ENCODE results near the gene PLD3.

PLD3 gene, protein sequence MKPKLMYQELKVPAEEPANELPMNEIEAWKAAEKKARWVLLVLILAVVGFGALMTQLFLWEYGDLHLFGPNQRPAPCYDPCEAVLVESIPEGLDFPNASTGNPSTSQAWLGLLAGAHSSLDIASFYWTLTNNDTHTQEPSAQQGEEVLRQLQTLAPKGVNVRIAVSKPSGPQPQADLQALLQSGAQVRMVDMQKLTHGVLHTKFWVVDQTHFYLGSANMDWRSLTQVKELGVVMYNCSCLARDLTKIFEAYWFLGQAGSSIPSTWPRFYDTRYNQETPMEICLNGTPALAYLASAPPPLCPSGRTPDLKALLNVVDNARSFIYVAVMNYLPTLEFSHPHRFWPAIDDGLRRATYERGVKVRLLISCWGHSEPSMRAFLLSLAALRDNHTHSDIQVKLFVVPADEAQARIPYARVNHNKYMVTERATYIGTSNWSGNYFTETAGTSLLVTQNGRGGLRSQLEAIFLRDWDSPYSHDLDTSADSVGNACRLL

DNA sequence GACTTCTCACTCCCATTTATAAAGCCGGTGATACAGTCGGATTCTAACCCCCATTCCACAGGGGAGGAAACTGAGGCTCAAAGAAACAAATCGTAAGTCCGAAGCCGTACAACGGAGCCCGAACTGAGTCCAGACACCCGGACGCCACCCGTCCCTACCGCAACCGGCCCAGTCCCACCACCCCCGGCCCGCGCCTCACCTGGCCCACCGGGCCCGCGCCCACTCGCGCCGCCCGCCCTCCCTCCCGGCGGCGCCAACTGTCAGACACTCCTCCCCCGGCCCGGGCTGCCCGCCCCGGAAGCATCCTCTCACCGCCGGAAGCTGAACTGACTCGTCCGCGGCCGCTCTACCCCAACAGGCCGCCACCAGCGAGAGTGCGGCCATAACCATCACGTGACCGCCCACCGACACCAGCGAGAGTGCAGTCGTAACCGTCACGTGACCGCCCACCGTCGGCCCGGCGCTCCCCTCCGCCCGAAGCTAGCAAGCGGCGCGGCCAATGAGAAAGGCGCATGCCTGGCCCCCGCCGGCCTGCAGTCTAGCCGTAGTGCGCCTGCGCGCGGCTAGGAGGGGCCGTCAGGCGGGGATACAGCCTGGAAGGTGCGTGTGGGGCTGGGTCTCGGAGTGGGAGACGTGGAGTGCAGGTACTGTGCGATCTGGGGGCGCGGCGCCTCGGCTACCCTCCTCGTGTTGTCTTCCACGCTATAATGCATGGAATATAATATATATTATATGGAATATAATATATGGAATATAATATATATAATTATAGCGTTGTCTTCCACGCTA lies at the start of gene PLD3, which contains the start of gene C19orf47:
Gene PLD3, plus strand, starts transcription at position 571 of the 789 bp plus-strand sequence. CDS start 17,789 bp downstream, outside the sequence.
Gene C19orf47, minus strand, starts transcription at position 273 of the 789 bp plus-strand sequence. CDS start 6,540 bp downstream, outside the sequence.
- peak; percentile 89 to 100 (median 99) for DNase-seq

DNA sequence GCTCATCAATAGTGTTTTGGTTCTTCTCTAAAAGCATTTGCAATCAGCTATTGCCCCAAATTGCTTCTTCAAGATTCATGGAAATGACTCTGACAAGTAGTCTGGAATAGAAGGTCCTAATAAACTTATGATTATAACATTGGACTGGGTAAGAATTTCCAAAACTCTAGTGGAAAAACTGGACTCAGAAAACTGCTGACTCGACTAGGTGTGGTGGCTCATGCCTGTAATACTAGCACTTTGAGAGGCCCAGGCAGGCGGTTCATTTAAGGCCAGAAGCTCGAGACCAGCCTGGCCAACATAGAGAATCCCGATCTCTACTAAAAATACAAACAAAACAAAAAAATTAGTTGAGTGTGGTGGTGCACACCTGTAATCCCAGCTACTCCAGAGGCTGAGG lies 47.8 kb upstream of the PLD3 start:
- DNase-seq: no peak

DNA sequence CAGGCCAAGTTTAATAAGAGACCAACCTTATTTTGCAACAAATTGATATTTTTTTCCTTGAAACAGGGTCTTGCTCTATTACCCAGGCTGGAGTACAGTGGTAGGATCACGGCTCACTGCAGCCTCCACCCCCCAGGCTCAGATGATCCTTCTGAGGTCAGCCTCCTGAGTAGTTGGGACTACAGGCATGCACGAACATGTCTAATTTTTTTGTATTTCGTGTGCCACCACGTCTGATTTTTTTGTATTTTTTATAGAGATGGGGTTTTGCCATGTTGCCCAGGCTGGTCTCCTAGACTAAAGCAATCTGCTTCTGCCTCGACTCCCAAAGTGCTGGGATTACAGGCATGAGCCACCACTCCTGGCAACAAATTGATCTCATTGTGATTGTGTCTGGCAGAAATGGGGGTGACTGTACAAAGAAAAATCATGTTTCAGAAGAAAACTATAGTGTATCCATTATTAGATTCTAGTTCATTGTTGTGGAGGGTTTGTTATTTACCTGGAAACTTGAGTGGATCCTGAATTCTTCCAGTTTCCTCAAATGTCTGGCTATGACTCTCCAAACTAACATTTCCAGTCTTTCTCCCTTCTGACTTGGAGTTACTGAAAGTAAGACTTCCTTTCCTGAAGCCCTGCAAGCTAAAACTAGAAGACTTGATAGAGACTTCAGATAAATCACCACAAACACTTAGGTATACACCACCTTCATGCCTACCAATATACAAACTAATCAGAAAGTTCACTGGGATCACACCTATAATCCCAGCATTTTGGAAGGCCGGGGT lies 46.1 kb upstream of the PLD3 start:
- no peak for DNase-seq

DNA sequence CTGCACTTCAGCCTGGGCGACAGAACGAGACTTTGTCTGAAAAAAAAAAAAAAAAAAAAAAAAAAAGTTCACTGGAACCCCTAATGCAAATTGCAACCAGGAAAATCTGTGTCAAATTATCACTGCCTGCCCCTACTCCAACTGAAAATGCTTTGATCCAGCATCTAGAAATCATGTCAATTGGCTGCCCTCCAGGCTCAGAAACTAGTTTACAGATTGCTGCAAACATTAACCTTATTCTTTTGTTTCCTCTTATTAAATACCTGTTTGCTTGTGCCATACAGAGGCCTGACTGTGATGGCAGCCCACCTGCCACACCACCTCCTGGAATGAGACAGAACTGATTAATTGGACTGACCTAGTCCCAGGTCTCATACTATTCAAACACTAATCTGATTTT lies 44.7 kb upstream of the PLD3 start:
- DNase-seq: no peak

DNA sequence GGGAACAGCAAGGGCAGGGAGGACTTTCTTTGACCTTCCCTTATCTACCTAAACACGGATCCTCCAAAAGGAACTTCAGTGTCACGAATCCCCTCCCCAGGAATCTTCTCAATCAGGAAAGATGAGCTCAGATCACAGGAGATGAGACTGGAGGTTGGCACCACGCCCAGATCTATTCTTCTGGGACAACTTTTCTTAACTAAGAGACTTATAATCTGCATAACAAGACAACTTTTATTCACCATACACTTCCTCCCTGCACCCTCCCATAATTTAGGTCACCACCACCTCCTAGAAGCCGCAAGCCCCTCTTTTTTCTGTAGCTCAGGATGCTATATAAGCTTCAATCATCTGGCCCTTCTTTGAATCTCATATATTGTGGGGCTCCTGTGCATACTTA lies 44.2 kb upstream of the PLD3 start:
- DNase-seq: no peak

DNA sequence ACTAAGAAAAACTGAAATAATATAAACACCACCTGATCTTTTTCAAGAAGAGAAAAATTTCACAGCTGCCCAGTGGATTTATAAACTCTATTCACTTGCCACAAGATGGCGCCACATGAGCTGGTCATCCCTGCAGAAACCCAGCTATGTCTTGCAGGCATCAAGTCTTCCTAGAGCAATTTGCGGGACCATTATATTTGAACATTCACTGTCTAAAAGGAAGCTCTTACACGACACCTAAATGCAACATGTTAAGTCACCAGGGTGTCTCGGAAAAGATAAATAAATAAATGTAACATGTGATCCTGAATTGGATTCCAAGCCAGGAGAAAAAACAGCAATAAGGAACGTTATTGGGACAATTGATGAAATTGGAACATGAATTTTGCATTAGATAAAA lies 43.1 kb upstream of the PLD3 start:
- DNase-seq: peak in 46 of 56 donors; percentile 1 to 82 (median 49)

DNA sequence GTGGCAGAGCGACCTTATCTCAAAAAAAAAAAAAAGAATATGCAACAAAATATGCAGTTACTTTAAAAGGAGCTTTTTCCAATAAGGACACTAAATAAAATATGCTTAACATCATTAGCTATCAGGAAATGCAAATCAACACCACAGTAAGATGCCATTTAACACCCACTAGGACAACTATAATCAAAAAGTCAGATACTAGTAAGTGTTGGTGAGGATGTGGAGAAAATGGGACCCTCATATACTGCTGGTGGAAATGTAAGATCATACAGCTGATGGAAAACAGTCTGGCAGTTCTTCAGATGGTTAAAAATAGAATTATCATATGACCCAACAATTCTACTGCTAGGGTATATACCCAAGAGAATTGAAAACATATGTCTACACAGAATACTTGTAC lies 38.8 kb upstream of the PLD3 start:
- DNase-seq: no peak

DNA sequence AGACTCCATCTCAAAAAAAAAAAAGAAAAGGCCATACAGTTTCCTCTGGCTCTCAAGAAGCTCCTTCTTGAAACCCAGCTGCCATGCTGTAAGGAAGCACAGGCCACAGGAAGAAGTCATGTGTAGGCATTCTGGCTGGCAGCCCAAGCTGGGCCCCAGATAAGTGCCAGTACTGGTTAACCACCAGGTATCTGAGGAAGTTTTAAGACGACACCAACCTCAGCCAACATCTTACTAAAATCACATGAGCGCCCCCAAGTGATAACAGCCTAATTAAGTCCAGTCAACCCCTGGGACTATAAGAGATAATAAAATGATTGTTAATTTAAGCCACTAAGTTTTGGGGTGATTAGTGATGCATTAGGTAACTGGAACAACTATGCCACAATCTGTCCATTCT lies 36.0 kb upstream of the PLD3 start:
- no peak for DNase-seq

DNA sequence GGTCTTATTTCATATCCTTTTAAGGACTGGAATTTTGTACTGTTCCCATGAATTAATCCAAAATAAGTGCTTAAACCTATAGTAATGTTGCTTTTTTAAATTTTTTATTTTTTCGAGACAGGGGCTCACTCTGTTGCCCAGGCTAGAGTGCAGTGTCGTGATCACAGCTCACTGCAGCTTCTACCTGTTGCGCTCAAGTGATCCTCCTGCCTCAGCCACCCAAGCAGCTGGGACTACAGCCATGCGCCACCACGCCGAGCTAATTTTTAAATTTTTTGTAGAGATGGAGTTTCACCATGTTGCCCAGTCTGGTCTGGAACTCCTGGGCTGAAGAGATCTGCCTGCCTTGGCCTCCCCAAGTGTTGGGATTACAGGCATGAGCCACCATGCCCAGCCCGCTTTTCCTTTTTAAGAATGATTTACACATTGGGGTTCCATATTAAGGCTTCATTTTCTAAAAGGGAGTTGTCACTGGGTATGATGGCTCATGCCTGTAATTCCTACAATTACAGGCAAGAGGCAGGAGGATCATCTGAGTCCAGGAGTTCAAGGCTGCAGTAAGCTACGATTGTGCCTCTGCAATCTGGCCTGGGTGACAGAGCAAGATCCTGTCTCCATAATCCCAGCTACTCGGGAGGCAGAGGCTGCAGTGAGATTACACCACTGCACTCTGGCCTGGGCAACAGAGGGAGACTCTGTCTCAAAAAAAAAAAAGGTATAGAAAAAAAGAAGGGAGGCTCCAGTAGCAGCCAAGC lies 35.1 kb upstream of the PLD3 start:
- DNase-seq: no peak

DNA sequence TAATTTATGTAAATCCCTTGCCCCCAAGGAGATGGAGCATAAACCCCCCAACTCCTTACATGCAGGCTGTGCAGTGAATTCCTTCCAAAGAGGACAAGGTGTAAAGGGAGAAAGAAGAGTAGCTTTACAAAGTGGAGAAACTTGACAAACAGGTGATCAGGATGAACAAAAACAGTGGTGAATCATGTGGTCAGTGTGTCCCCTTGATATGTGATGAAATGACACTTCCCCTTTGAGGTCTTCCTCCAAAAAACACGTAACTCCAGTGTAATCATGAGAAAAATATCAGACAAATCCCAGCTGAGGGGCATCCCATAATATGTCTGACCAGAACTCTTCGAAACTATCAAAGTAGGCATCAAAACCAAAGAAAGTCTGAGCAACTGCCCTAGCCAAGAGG lies 33.8 kb upstream of the PLD3 start:
- DNase-seq: no peak

DNA sequence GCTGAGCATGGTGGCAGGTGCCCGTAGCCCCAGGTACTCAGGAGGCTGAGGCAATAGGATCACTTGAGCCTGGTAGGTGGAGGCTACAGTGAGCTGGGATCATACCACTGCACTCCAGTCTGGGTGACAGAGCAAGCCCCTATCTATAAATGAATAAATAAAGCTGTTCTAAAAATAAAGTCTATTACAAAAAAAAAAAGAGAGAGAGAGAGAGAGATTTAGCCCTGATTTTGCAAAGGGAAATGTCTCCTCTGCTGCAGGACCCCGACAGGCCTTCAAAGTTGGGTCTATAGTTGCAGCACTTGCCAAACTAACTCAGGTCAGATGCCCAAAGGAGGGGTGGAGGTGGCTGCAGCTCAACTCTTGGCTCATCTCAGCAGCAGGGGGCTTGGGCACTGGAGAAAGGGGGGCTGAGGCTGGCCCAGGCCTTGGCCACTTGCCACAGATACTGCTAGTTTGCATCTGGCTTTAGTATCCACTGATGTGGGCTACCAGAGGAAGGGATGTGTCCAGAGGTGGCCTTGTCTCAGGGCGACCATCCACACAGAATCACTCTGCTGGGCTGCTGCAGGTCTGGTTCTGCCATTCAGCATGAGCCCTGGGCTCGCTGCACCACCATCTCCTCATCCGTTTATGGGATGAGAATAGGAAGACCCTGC lies 32.6 kb upstream of the PLD3 start:
- DNase-seq: no peak

DNA sequence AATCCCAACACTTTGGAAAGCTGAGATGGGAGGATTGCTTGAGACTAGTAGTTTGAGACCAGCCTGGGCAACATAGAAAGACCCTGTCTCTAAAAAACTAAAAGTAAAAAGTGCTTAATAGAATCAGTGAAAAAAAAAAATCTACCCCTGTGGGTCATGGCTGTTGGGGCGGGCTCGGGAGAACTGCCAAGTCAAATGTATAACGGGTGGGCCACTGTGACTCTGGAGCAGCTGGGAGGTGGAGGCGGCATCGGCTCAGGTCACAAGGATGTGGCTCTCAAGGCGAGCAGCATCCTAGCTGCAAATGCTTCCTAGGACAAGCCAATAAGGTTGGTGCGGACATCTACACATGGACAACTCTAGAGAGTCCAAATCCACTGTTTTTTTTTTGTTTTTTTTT lies 31.2 kb upstream of the PLD3 start:
- no peak for DNase-seq

DNA sequence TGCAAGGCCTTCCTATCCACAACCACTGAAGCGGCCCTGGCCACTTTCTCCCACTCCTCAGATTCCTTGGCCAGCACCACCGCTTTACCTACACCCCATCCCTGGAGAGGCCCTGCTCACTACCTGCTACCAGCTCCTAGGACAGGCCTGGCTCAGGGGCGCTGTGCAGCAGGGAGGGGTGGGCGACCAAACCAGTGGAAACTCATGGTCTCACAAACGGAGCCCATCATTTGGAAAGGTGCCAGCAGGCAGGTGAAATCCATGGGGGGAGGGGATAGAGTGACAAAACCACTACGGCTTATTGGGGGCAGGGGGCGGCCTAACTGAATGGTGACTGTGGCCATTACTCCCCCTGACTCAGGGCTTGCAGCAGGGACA lies 27.9 kb upstream of the PLD3 start:
- DNase-seq: no peak

DNA sequence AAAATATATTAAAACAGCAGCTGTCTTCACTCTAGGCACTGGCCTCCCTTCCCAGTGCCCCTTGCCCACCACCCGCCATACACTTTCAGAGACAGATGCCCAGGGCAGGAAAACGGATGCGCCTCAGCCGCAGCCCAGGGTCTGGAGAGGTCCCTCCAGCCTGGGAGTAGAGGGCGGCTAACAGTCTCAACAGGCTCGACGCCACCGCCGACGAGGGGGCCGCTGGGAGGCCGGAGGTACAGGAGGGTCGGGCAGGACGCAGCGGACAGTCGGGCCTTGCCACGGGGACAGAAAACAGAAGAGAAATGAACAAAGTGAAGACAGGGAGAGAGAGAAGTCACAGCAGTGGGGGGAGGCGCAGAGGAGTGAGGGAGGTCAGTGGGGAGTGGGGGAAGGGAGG lies 27.4 kb upstream of the PLD3 start:
- no peak for DNase-seq

DNA sequence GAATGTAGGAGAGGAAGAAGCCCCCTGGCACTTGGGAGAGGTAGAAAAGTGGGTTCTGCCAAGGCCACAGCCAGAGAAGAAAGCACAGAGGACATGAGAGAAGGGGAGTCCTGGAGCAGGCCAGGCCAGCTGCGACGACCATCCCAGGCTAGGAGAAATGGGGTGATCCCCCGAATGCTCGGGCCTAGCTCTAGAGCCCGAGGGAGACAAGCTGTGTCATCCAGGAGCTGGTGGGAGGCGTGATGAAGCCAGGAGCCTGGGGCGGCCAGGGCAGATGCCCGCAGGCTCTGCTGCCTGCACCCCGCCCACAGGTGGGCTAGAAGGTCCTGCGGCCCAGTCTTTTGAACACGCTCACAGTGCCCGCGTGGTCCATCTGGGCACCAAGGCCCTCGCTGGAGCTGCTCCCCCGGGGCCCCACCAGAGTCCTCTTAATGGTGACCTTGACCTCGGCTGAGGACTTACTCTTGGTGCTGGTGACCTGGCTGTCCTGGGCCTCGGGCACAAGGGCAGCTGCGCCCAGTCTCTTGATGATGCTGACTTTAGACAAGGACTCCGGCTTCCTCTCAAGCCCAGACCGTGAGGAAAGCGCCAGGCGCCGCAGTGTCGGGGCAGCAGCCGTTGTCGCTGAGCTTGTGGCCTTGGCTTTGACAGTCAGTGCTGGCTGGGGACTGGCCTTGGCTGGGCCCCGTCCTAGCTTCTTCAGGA lies 26.8 kb upstream of the PLD3 start:
- no peak for DNase-seq

DNA sequence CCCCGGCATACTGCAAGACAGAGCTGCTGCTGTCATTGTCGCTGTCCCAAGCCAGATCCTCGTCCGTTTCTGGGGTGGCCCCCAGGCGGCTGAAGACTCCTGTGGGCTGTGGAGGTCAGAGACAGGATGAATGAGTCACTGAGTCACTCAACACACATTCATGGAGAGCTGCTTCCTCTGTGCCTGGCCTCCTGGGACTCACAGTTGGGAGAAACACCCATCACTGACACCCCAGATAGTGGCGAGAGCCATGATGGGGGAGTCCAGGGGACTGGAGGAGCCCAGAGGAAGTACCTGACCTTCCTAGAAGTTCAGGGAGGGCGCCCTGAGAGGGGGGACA lies 26.3 kb upstream of the PLD3 start:
- no peak for DNase-seq

DNA sequence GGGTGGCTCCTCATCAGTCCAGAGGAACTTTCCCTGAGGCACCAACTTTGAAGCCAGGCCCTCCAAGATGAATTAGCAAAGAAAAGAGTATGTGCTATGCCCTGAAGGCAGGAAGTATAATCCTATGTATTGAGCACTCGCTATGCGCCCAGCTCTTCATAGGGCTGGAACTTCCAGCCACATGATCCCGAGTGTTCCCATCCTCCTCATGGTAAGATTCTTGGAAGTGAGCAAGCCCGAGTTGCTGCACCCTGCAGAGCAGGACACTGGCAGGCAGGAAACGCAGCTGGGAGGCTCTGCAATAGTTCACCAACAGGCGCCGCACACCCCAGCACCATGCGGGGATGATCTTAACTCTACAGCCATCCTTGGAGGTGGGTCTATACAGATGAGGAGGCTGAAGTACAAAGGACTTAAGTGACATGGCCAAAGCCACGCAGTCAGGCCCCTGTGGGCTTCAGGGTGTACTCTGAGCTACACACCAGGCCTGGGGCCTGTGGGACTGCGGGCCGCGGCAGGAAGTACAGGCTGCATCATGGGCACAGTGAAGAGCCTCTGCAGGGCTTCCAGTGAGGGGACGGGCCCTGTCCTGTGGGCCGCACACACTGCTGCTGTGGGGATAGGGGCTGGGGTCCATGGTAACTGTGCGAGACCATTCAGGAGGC lies 25.4 kb upstream of the PLD3 start:
- no peak for DNase-seq

DNA sequence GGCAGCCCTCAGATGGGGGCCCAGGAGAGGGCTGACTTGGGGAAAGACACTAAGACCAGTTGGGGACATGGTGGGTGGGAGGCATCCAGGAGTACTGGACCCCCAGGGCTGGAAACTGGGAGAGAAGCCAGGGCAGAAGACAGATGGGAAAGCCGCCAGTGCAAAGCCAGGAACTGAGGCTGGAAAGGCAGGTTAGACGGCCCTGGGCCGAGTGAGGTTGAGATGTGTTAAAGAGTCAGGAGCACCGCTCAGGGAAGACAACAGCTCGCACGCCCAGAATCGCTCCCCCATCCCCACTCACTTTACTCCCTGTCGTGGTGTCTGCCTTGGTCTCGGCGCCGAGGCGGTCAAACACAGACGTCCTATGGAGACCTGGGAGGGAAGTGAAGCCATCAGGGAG lies 24.8 kb upstream of the PLD3 start:
- DNase-seq: no peak

DNA sequence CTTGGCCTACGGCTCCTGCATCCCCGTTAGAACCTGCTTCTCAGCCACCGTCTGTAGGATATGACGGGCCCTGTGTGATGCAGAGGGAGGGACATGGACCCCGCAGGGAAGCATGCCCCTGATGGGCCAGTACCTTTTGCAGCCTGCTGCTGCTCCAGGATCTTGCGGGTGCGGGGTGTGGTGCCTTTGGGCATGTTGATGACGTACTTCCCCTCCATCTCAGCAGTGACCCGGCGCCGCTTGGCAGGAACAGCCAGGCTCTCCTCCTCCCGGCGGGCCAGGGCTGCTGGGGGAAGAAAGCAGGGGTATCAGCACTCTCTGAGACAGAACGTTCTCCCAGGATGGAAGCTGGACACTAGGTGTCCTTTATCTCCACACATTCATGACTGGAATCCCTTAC lies 22.3 kb upstream of the PLD3 start:
- DNase-seq: no peak

Data from amygdala (tissue), 56 donors.